ENCODE data around the gene ARL15.

- TF ChIP-seq CTCF (IDR thresholded peaks at IDR 0.05; ENCODE audit: control extremely low read depth in 1 of 3, insufficient read depth in 1 of 3, low read depth in 1 of 3, low read length in 3 of 3) (no peak), CREB1 (IDR thresholded peaks at IDR 0.05) (no peak), RFX5 (IDR thresholded peaks at IDR 0.05; ENCODE audit: borderline replicate concordance, low read depth, low read length) (no peak), EZH2 (IDR thresholded peaks at IDR 0.05; ENCODE audit: low read depth, low read length, severe bottlenecking) (no peak), JUN (IDR thresholded peaks at IDR 0.05; ENCODE audit: low read depth, low read length) (no peak), CHD7 (IDR thresholded peaks at IDR 0.05; ENCODE audit: insufficient replicate concordance, low read length) (no peak), MAX (IDR thresholded peaks at IDR 0.05) (no peak)
These were observed 95.7 kb downstream of the ARL15 start for GRCh38 chr5:54214722-54215121.

Measured in H1 (cell line).